HepG2 (cell line): ENCODE measurements around the gene THAP3. TPM values are rescaled to one million over a fixed set of nuclear protein-coding genes. Genes with fewer than 3 reads are reported as not detected.

Source experiments
- CC2D1A ChIP-seq: sonication (generic); formaldehyde crosslinking; IDR thresholded peaks from 2 replicates; pipeline ENCODE4 v1.8.1; 2023; ENCODE audit warnings: mild to moderate bottlenecking, missing genetic modification reagents
- CTCF ChIP-seq: sonication (generic); formaldehyde crosslinking; IDR thresholded peaks from 2 replicates; pipeline ENCODE4 v1.5.0; 2020; ENCODE audit warnings: mild to moderate bottlenecking, missing genetic modification reagents, moderate library complexity
- HDAC1 ChIP-seq: sonication (generic); formaldehyde crosslinking; IDR thresholded peaks from 2 replicates; pipeline ENCODE4 v1.5.1; 2020; ENCODE audit warnings: mild to moderate bottlenecking, missing genetic modification reagents
- HOXA3 ChIP-seq: sonication (generic); formaldehyde crosslinking; IDR thresholded peaks from 2 replicates; pipeline ENCODE4 v1.5.0; 2020; ENCODE audit warnings: missing genetic modification reagents
- HOXA9 ChIP-seq: sonication (generic); formaldehyde crosslinking; IDR thresholded peaks from 2 replicates; pipeline ENCODE4 v1.8.1; 2022; ENCODE audit warnings: missing genetic modification reagents, mild to moderate bottlenecking, moderate library complexity, borderline replicate concordance
- KLF6 ChIP-seq: IDR thresholded peaks from 2 replicates; pipeline ENCODE4 v1.8.0; 2016; ENCODE audit warnings: missing biosample characterization, missing genetic modification reagents
- MXD4 ChIP-seq: IDR thresholded peaks from 2 replicates; pipeline ENCODE4 v1.6.1; 2016; ENCODE audit warnings: mild to moderate bottlenecking, missing biosample characterization, missing genetic modification reagents
- NONO ChIP-seq, 2 experiments: fragments of 450-650 bp in 1 of 2; sonication (generic) in 1 of 2; formaldehyde crosslinking in 1 of 2; IDR thresholded peaks in 1 of 2; conservative IDR thresholded peaks in 1 of 2; 2 replicates each; pipeline versions ENCODE4 v1.6.1 to v1.8.0; 2017 to 2022; ENCODE audit warnings: mild to moderate bottlenecking in 1 of 2, missing genetic modification reagents in 1 of 2, moderate library complexity in 1 of 2
- RBM39 ChIP-seq: fragments of 200-400 bp; formaldehyde crosslinking; IDR thresholded peaks from one replicate; pipeline ENCODE4 v1.6.1; 2018; ENCODE audit warnings: antibody characterized with exemption, mild to moderate bottlenecking, low read depth, low read length; ENCODE audit not compliant: poor library complexity, severe bottlenecking
- SMAD1 ChIP-seq: sonication (generic); formaldehyde crosslinking; IDR thresholded peaks from 2 replicates; pipeline ENCODE4 v1.4.0; 2020; ENCODE audit warnings: missing genetic modification reagents, low read depth, mild to moderate bottlenecking, borderline replicate concordance
- SNAI1 ChIP-seq: sonication (generic); formaldehyde crosslinking; IDR thresholded peaks from 2 replicates; pipeline ENCODE4 v1.5.0; 2020; ENCODE audit warnings: mild to moderate bottlenecking, missing genetic modification reagents, borderline replicate concordance
- SSRP1 ChIP-seq: IDR thresholded peaks from 2 replicates; pipeline ENCODE4 v1.6.1; 2016; ENCODE audit warnings: control low read depth
- ZFP36L1 ChIP-seq: sonication (generic); formaldehyde crosslinking; IDR thresholded peaks from 2 replicates; pipeline ENCODE4 v1.8.0; 2022; ENCODE audit warnings: mild to moderate bottlenecking, missing genetic modification reagents, moderate library complexity
- ZNF331 ChIP-seq: sonication (generic); formaldehyde crosslinking; IDR thresholded peaks from 2 replicates; pipeline ENCODE4 v1.4.0; 2020; ENCODE audit warnings: missing genetic modification reagents
- ZNF703 ChIP-seq: sonication (generic); formaldehyde crosslinking; IDR thresholded peaks from 2 replicates; pipeline ENCODE4 v1.5.1; 2020; ENCODE audit warnings: missing genetic modification reagents, mild to moderate bottlenecking, moderate library complexity, borderline replicate concordance
- ZNF710 ChIP-seq: sonication (generic); formaldehyde crosslinking; IDR thresholded peaks from 2 replicates; pipeline ENCODE4 v1.5.0; 2020; ENCODE audit warnings: mild to moderate bottlenecking, missing genetic modification reagents, borderline replicate concordance
- ZNF816 ChIP-seq: sonication (generic); formaldehyde crosslinking; IDR thresholded peaks from 2 replicates; pipeline ENCODE4 v1.8.0; 2022; ENCODE audit warnings: missing genetic modification reagents, mild to moderate bottlenecking, borderline replicate concordance
- ZNF891 ChIP-seq: sonication (generic); formaldehyde crosslinking; IDR thresholded peaks from 2 replicates; pipeline ENCODE4 v1.5.0; 2020; ENCODE audit warnings: mild to moderate bottlenecking, missing genetic modification reagents
- polyA plus RNA-seq, 8 experiments: library from polyadenylated mRNA; depleted of rRNA in 3 of 8; stranded (reverse) in 7 of 8; unstranded in 1 of 8; fragments of >200 nt; fragmentation: Illumina TruSeq in 4 of 8; extraction: Trizol in 4 of 8; gene quantifications; 2 replicates each; pipeline versions ENCODE4 v1.2.1 to v1.2.3, GENCODE V29; 2011 to 2016; ENCODE audit warnings: low read depth in 4 of 8, missing spikeins in 1 of 8, mixed read lengths in 1 of 8; ENCODE audit not compliant: insufficient read depth in 1 of 8
- total RNA-seq, 5 experiments: library from RNA; depleted of rRNA; stranded (reverse); fragments of >200 nt; fragmentation: Illumina TruSeq; extraction: Trizol; gene quantifications; 2 replicates each; pipeline ENCODE4 v1.2.3, GENCODE V29; 2016; ENCODE audit warnings: low read depth in 1 of 5
- TF ChIP-seq, protein P1 (sequence below): sonication (generic); formaldehyde crosslinking; IDR thresholded peaks from 2 replicates; pipeline ENCODE4 v1.4.0; 2020; ENCODE audit warnings: missing genetic modification reagents

Gene THAP3
- total and polyA plus RNA-seq, 2 of the 13 experiments (the other 11 are each of a cell fraction or from before 2014, with no cell fraction given) = 10.3 to 14.9 TPM

DNA sequence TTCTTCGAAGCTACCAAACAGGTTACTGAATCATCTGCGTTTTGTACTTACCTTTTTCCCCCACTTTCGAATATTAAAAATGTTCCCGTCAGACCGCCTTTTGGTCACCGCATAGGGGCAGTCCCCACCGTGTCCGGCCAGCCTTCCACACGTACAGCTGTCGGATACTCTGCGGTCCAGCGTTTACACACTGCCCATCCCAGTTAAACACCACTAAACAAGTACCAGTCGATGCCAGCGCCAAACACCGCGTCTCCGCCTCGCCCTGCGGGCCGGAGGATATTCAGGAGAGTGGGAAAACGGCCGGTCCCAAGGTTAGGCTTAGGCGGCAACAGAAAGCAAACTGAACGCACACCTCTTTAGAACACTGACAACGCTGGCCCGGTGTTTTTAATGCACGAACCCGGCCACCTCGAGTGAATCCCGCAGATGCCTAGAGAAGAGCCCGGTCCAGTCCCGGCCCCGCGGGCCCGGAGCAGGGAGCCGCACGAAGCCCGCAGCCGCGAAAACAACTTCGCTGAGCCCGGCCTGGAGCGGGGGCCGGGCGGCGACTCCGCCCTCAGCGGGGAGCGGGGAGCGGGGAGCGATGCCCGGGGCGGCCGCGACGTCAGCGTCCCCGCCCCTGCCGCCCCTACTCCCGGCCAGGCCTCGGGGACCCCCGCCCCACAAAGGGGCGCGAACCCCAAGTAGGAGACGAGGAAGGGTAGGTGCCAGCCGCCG, 11.9 kb upstream of the THAP3 start (continued):
- TF ChIP-seq RBM39 (peak; percentile 6), ZNF891 (peak; percentile 32; the same call in 1 of the 2 replicates), HOXA9 (no peak), ZFP36L1 (CRISPR knock-in tag) (0 out of 2 replicates have a peak, but pooled peaks have one; percentile 47), ZNF816 (CRISPR knock-in tag) (0 out of 2 replicates have a peak, but pooled peaks have one; percentile 18), HOXA3 (CRISPR knock-in tag) (0 out of 2 replicates have a peak, but pooled peaks have one; percentile 7), HDAC1 (CRISPR knock-in tag) (peak; percentile 65), ZNF710 (CRISPR knock-in tag) (0 out of 2 replicates have a peak, but pooled peaks have one; percentile 25), MXD4 (CRISPR knock-in tag) (no peak), KLF6 (peak; percentile 30; the same call in 1 of the 2 replicates), SMAD1 (CRISPR knock-in tag) (no peak), ZNF703 (CRISPR knock-in tag) (0 out of 2 replicates have a peak, but pooled peaks have one; percentile 42), NONO (IDR thresholded peaks at IDR 0.05) (no peak), NONO (CRISPR knock-in tag; conservative IDR thresholded peaks at IDR 0.05) (0 out of 2 replicates have a peak, but pooled peaks have one; percentile 5), ZNF331 (CRISPR knock-in tag) (peak; percentile 11; the same call in 1 of the 2 replicates), SSRP1 (CRISPR knock-in tag) (no peak), CTCF (CRISPR knock-in tag) (peak; percentile 14; the same call in 1 of the 2 replicates), CC2D1A (no peak), SNAI1 (CRISPR knock-in tag) (0 out of 2 replicates have a peak, but pooled peaks have one; percentile 52)
- TF ChIP-seq, protein P1, sequence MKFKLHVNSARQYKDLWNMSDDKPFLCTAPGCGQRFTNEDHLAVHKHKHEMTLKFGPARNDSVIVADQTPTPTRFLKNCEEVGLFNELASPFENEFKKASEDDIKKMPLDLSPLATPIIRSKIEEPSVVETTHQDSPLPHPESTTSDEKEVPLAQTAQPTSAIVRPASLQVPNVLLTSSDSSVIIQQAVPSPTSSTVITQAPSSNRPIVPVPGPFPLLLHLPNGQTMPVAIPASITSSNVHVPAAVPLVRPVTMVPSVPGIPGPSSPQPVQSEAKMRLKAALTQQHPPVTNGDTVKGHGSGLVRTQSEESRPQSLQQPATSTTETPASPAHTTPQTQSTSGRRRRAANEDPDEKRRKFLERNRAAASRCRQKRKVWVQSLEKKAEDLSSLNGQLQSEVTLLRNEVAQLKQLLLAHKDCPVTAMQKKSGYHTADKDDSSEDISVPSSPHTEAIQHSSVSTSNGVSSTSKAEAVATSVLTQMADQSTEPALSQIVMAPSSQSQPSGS (CRISPR knock-in tag) = 0 out of 2 replicates have a peak, but pooled peaks have one; percentile 32
